GM12874 (cell line): Measurements from ENCODE around the gene SLC7A7.
A peak's percentile ranks its signal among the peaks of the same experiment; 100 is the strongest.

Source experiments
- CTCF ChIP-seq: IDR thresholded peaks from 2 replicates; pipeline ENCODE4 v1.5.1; 2011; ENCODE audit warnings: low read depth, mild to moderate bottlenecking, control low read depth, low read length, moderate library complexity; ENCODE audit not compliant: insufficient read depth

The SLC7A7 gene

GRCh38 chr14:22814941-22815713, at the start of gene SLC7A7:
Gene SLC7A7, minus strand, starts transcription at chr14:22815435. Its CDS starts 2,037 bp downstream, at chr14:22813398.
- TF ChIP-seq CTCF = no peak

- no peak for TF ChIP-seq CTCF
These were observed 49.7 kb upstream of the SLC7A7 start for GRCh38 chr14:22864979-22865378.

- TF ChIP-seq CTCF = no peak
These were observed 46.4 kb upstream of the SLC7A7 start for GRCh38 chr14:22861651-22862050.

- TF ChIP-seq CTCF = no peak
These were observed 41.2 kb upstream of the SLC7A7 start for GRCh38 chr14:22856428-22856827.

GRCh38 chr14:22854963-22855724, 39.9 kb upstream of the SLC7A7 start:
- no peak for TF ChIP-seq CTCF

- TF ChIP-seq CTCF = peak; percentile 94
These were observed 37.9 kb upstream of the SLC7A7 start for GRCh38 chr14:22852940-22853767.

- no peak for TF ChIP-seq CTCF
These were observed 37.3 kb upstream of the SLC7A7 start for GRCh38 chr14:22852599-22852939.
